D341Med (cell line): Measurements from ENCODE around the gene ACTBL2.

ENCODE experiments used
- DNase-seq: peaks from one replicate; pipeline ENCODE4 v3.0.0; 2012; ENCODE audit warnings: low spot score

Gene ACTBL2

DNA sequence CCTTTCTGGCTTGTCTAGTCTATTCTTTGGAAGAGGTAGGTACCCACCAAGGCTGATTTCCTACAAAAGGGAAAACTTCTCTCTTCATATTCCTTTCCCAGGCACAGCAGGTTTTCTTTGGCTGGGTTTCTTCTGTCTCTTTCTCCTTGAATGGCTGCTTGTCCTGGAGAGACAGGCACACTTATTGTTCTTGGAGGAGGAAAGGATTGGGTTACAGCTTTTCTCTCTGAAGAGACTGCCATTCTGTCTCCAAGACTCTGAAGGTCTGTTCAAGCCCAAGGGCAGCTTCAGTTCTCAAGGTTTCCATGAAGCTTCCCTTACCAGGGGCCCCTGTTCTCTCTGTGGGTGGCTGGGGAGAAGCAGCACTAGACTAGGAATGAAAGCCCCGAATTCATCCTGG, 33.9 kb downstream of the ACTBL2 start:
- no peak for DNase-seq

DNA sequence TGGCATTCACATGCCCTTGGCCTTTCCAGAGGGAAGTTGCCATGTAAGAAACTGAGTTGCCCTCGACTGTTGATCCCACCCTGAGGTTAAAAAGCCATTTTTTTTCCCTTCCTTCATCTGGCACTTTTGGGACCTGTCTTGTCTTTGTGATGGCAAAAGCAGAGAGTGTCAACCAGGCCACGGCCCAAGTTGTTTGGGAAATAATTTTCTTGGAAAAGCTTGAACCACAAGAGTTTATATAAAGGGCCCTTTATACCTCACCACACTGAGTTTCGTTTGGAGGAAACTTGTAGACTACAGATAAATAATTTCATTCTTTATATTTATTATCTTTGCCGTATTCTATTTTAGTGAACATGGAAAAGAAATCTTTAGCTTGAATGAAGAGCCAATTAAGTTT, 34.3 kb downstream of the ACTBL2 start:
- DNase-seq: no peak

DNA sequence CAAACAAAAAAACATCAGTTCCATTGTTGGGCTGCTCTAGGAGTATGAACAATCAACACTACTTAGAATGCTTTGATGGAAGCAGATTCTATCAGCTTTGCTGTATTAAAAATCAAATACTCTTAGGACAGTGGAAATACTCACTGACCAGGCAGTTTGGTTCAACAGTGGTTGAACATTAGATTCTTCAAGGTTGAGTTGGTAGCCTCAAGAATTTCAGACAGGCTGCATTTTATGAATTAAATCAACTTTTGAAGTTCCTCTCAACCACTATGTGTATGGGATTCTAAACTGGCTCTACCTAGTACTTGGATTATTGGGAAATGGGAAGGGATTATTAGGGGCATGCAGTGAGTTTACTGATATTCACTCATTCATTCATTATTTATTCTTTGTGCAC, 35.0 kb downstream of the ACTBL2 start:
- DNase-seq: no peak

DNA sequence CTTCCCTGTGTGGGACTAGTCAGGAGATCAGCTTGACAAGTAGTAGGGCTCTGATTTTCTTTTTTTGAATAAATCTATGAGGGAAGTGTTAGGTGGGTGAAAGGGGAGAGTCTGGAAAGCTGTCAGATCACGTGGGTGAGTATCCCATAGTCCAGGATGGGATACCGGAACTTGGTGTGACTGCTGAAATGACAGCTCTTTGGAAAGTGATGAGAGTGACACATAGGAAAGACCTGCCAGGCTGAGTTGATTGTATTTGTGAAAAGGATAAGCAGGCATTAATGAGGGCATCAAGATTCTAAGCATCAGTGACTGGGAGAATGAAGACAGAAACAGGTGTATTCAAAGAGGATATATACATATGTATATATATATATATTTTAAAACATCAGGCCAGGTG, 35.6 kb downstream of the ACTBL2 start:
- no peak for DNase-seq

DNA sequence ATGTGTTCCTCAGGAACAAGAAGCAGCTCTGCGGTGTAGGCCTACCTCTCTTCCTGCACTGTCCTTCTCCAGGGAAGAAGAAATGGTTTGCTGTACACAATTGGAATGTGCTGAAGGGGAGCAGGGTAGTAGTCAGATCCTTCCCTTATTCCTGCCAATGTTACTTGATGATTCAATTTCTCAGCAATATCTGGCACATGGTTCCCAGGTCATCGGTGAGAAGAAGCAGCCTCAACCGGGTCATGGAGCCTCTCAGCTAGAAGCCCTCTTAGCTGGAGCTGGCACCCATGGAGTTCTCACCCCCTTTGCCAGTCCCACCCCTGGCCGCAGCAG, 36.9 kb downstream of the ACTBL2 start:
- DNase-seq: no peak

DNA sequence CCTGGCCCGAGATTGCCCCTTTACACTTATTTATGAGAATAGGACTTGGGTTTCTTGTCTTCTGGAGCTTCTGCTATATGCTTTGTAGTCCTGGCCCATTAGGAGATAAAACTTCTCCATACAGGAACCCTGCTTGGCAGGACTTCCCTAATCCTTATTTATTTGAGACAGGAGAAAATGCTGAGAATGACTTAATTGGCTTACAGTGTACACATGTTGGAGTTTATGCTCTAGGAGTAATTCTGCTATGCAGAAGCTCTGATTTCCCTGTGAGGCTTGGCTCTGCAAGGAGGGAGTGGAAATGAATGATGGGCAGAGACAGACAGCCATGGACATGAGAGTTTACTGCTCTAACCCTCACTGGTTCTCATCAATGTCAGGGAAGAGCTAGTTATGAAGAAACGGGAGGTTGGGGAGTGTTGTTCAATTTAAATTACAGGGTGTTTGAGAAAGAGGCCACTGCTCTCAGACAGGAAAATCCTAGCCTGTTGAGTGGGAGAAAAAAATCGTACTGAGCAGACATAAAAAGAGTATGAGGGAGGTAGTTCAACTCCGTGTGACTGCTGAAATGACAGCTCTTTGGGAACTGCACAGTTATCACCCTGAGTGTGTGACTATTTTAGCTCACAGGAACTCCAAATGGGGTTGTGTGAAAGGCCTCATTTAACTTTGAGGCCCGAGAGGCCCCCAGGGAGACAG, 37.5 kb downstream of the ACTBL2 start:
- DNase-seq: no peak

DNA sequence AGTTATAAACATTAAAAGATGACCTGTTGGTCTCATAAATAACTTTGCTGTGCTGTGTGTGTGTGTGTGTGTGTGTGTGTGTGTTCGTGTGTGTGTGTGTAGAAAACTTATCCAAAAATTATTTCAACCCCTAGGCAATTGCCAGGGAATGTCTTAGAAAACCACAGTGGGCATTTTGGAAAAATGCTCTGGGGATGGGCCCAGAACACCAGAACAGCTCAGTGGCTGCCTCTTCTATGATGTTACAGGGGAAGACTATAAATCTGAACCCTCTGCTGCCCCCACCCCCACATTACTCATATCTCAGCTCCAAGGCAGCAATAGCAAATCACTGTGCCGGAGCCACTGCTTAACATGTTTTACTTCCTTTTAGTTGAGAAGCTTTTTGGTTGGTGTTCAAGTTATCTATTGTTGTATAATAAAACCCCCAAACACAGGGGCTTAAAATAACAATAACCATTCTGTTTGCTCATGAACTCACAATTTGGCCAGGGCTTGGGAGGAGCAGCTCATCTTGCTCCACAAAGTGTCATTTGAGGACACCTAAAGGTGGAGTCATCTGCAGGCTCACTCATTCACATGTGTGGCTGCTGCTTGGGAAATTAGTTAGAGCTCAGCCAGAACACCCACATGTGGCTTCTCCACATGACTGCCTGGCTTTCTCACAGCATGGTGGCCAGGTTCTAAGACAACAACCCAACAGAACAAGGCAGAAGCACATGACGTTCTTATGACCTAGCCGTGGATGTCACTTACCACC, 40.4 kb downstream of the ACTBL2 start:
- DNase-seq: no peak

DNA sequence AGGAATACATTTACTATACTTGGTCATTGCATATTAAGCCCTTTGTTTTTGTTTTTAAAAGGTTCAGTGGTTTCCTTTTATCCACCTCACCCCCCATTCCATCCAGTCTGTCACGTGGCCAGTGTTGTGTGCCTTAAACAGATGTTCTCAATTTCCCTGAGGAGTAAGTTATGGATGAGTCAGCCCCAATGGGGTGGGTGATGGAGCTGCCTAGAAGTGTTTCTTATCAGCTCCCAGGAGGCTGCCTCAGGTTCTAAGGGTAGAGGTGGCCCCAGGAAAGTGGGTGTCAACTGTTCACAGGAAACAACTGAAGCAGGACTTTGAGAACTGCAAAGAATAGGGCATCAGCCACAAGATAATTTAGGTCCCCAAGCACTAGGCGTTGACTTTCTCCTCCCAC, 41.1 kb downstream of the ACTBL2 start:
- no peak for DNase-seq

DNA sequence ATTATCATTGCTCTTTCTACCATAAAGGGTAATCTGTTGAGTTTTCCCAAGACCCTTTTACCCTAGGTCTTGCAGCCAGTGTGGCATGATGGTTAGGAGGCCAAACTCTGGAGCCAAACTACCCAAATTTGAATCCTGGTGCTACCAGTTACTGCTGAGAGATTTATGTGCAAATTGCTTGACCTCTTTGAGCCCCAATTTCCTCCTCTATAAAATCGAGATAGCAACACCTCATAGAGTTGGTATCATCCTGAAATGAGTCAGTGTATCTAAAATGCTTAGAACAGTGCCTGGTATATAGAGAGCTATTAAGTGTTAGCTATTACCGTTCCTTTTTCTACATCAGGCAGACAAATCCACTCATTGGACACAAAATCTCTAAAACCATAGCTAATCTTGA, 43.0 kb downstream of the ACTBL2 start:
- no peak for DNase-seq

DNA sequence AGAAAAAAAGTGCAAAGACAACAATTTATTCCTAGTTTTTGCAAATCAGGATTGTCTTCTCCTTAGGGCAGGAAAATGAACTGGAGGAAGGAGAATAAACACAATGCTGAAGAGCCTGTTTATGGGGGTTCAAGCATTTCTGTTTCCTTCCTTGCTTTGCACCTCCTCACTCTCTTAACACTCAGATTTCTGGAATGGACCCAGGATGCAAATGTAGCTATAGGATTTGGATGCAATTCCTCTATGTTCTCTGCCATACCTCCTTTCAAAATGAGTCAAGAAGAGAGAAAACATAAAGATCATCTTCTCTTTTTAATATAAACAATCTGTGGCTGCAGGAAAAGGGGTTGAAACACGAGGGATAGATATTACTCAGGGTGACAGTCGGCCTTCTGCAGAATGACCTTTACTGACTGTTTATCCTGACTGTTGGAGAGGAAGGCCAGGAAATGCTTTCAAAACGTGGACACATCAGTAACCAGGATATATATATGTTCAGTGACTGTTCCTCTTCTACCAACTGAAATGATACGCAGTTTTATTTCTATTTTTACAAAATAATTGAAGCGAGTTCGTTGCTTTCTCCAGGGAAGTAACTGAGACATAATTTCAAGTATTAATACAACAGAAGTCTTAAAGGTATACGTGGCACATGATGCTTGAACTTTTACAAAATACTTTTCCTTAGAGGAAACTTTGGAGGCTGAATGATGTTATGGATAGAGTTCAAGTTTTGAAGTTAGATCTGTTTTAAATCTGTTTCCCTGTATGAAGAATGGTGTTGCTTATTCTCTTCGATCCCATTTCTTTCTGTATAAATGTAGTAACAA, 44.4 kb downstream of the ACTBL2 start:
- no peak for DNase-seq

DNA sequence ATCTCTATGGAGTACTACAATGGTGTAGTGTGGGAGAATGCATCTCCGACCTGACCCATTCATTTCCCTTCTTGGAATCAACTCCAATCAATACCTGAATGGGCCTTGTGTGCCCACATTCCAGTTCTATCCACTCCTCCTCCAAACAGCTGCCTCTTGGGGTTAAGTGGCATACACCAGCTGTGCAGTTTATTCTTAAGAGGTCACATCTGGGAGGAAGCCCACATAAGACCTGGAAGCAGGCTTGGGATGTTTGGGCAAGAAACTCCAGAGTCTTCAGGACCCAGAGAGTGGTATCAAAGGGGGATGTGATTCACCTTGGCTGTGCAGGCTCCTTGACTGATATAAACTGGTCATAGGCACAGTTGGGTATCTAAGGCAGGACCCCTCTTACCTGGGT, 46.0 kb downstream of the ACTBL2 start:
- no peak for DNase-seq

DNA sequence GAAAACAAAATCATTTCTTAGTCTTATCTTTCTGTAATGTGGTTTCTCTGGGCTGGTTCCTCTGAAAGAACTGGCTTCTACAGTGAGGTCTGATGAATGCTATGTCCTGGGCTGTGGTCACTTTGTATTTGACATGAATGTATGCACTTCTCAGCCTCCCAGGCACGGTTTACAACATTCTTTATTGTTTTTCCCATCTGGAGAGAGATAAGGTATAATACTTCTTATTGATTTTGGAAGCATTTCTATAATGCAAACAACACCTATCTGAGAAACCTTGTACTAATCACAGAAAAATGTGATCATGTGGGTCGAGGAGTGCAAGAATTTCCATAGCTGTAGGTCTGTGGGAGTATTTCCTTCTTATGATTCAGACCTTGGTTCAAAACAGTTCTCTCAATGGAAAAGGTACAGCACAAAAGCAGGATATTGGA, 46.9 kb downstream of the ACTBL2 start:
- no peak for DNase-seq

DNA sequence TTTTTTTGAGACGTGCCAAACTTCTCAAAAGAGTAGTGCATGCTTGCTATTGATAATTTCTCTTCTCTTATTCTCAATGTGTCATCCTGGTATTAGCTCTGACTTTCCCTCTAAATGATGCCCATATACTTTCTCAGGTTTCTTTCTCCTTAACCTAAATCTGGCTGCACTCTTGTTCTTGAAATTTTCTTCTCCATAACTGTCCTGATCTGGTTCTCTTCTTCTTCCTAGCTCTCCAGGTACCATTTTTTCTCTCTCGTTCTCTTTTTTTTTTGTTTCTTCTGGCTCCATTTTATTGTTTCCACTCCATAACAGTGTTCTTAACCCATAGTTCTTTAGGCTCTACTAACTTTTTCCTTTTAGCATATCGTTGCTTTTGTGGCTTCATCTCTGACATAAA, 47.9 kb downstream of the ACTBL2 start:
- DNase-seq: no peak

DNA sequence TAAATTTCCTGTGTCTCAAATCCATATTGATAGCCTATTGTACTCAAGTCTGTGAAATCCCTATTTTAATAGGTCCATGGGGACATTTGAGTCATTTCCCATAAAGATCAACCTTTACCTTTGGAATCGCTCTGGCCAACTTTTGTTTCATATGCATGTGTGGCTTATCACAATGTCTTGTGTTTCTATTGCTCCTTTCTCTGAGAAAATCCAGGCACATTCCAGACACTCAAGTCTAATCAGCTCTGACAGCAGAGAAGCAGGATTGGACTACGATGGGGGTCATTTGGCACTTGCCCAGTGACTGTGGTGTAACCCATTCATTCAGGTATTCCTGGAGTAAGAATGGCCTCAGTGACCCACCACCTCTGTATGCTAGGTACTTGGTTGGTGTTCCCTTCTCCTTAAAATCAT, 48.4 kb downstream of the ACTBL2 start:
- DNase-seq: no peak

DNA sequence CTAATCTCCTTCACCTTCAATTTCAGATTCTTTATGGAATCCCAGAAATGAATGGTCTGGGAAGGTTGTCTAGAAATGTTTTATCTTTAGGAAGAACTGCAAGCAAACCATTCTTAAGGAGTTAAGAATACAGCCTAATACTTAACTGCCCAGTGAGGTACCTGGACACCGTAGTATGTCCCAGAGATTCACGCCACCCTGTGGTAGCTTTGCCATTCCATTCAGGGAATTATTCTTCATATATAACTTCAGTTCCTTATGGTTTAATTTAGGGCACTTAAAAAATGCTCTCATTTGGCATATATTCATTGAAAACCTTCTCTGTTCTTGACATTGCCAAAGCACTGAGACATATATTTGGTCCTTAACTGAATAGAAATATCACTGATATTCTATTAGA, 49.7 kb downstream of the ACTBL2 start:
- DNase-seq: no peak

DNA sequence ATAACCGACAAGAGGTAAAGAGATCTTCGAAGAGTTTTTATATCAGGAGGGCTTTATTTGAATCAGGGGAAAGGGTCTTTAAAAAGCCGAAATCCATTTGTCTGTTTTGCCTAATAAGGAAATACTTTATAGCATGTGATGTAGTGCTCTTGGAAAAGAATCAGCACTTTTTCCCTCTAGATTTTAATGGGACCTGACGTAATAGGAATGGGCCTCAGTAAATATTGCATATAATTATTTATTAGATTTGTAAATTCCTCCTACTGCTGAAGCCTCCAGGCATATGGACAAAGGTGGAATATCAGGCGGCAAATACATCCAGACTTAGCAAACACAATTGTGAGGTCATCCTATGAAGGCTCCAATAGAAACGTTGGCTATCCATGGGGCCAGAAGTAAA, 50.9 kb downstream of the ACTBL2 start:
- no peak for DNase-seq
